ENCODE measurements around the gene SPIRE1.
"Not testable (repeated sequence)": the region's sequence is repeated elsewhere in the genome, so short reads cannot be mapped to it uniquely, and the experiment has no call there.

Gene SPIRE1

GRCh38 chr18:12580630-12581342, 77.1 kb downstream of the SPIRE1 start:
- Histone ChIP-seq H3K4me1 (ENCODE audit: insufficient read depth, low read length) (no peaks in the 10 kb centered on the region), H3K27me3 (ENCODE audit: insufficient read depth, low read length) (no peaks in the 10 kb centered on the region), H2AFZ (ENCODE audit: low read depth, low read length) (no peak overlapping the region), H3K9me3 (ENCODE audit: low read length) (no peaks in the 10 kb centered on the region), H3K36me3 (ENCODE audit: insufficient read depth, low read length) (no peaks in the 10 kb centered on the region), H3K4me3 (ENCODE audit: low read length) (no peak overlapping the region)

GRCh38 chr18:12579775-12580174, 78.1 kb downstream of the SPIRE1 start:
- H2AFZ ChIP-seq (ENCODE audit: low read depth, low read length), result no peak overlapping the region
- no peaks in the 10 kb centered on the region for H3K27me3 ChIP-seq (ENCODE audit: insufficient read depth, low read length)
- no peaks in the 10 kb centered on the region for H3K9me3 ChIP-seq (ENCODE audit: low read length)
- no peaks in the 10 kb centered on the region for H3K36me3 ChIP-seq (ENCODE audit: insufficient read depth, low read length)
- no peaks in the 10 kb centered on the region for H3K4me1 ChIP-seq (ENCODE audit: insufficient read depth, low read length)
- no peak overlapping the region for H3K4me3 ChIP-seq (ENCODE audit: low read length)

- H3K4me3 ChIP-seq (ENCODE audit: low read length), result no peak overlapping the region
Observed at GRCh38 chr18:12577848-12578247, 80.1 kb downstream of the SPIRE1 start.

DNA sequence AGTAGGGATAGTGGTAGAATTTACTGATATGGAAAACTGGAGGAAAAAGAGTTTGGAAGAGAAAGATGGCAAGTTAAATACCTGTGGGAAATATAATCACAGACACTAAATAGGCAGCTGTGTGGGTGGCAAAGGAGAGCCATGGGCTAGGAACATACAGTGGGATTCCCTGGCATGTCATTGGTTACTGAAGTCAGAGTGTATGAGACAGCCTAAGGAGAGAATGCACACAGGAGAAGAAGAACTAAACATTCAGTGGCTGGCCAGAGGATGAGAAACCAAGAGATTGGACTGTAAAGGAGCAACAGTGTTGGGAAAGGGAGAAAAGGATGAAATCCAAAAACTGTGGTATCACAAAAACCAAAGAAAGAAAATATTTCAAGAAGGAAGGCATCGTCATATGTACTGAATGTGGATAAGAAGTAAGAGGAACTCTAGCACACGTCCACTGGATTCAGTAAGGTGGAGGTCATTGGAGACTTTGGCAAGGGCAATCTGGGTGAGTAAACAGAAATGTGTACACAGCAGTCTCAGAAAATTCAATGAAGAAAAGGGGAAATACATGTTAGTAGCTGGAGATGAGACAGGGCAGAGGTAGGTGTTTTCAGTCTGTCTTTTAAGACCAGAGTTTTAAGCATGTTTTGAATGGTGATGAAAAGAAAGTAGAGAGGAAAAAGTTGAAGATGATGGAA, 83.3 kb downstream of the SPIRE1 start:
- Histone ChIP-seq H3K27me3 (ENCODE audit: insufficient read depth, low read length) (no peaks in the 10 kb centered on the region), H3K4me3 (ENCODE audit: low read length) (no peak overlapping the region), H3K36me3 (ENCODE audit: insufficient read depth, low read length) (no peaks in the 10 kb centered on the region), H3K4me1 (ENCODE audit: insufficient read depth, low read length) (no peaks in the 10 kb centered on the region), H3K9me3 (ENCODE audit: low read length) (no peaks in the 10 kb centered on the region), H2AFZ (ENCODE audit: low read depth, low read length) (no peak overlapping the region)

More at GRCh38 chr18:12577848-12578247, 80.1 kb downstream of the SPIRE1 start:
- Histone ChIP-seq H3K9me3 (ENCODE audit: low read length) (no peaks in the 10 kb centered on the region), H3K36me3 (ENCODE audit: insufficient read depth, low read length) (no peaks in the 10 kb centered on the region), H2AFZ (ENCODE audit: low read depth, low read length) (no peak overlapping the region), H3K27me3 (ENCODE audit: insufficient read depth, low read length) (no peaks in the 10 kb centered on the region), H3K4me1 (ENCODE audit: insufficient read depth, low read length) (no peaks in the 10 kb centered on the region)

DNA sequence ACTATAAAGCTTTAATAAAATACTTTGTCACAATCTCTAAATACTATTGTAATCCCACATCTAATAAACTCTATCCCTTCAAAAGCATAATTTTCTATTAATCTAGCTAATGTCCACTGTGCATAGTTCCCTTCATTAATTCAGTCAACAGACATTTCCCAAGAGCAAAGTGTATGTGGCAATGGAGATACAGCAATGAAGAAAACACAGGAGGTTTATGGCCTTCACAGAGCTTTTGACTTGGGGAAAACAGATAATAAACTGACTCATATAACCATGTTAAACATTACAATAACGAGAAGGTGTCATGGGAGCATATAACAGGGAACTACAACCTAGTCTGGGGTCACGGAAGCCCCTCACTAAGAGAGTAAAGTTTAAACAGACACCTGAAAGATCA, 86.3 kb downstream of the SPIRE1 start:
- H3K9me3 ChIP-seq (ENCODE audit: low read length), result peaks cover 4% of the 10 kb centered on the region
- H2AFZ ChIP-seq (ENCODE audit: low read depth, low read length), result no peak overlapping the region
- no peaks in the 10 kb centered on the region for H3K4me1 ChIP-seq (ENCODE audit: insufficient read depth, low read length)
- H3K4me3 ChIP-seq (ENCODE audit: low read length), result no peak overlapping the region
- H3K36me3 ChIP-seq (ENCODE audit: insufficient read depth, low read length), result no peaks in the 10 kb centered on the region
- no peaks in the 10 kb centered on the region for H3K27me3 ChIP-seq (ENCODE audit: insufficient read depth, low read length)

DNA sequence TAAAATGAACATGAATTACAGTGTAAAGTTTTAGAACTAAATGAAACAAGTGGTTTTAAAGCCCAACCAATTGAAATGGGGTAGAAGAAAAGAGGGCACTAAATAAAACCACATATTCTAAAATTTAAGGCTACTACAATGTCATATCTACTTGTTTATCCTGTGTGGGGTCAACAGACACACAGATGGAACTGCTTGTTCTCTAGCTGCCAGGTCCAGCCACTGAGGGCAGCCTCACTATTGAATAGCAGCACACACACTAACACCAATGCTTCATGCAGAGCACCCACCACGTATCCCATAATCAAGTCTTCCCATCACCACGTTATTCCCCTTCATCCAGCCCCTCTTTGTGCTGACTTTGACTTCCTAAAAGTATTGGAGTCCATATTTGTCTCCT, 88.1 kb downstream of the SPIRE1 start:
- H3K9me3 ChIP-seq (ENCODE audit: low read length), result peaks cover 4% of the 10 kb centered on the region

DNA sequence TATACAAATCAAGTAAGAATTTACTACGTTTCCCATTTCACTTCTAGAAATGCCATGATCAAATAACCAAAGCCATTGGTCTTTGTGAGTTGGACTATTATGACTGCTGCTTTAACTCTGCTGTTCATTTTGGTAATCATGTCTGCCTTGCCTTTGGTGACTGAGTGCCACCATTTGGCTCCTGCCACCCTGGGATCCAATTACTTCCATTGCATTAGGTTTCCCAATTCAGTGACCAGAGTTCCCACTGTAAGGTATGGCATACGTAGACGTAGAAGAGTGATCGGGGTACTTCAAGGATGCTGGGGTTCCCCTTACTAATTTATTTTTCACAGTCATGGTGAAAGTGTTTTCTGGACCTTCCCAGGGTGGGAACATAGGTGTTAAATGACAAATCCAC, 90.1 kb downstream of the SPIRE1 start:
- no peak overlapping the region for H2AFZ ChIP-seq (ENCODE audit: low read depth, low read length)
- no peaks in the 10 kb centered on the region for H3K4me1 ChIP-seq (ENCODE audit: insufficient read depth, low read length)
- H3K4me3 ChIP-seq (ENCODE audit: low read length), result no peak overlapping the region
- no peaks in the 10 kb centered on the region for H3K27me3 ChIP-seq (ENCODE audit: insufficient read depth, low read length)
- no peaks in the 10 kb centered on the region for H3K36me3 ChIP-seq (ENCODE audit: insufficient read depth, low read length)
- H3K9me3 ChIP-seq (ENCODE audit: low read length), result peaks cover 6% of the 10 kb centered on the region

More for the DNA sequence above, 88.1 kb downstream of the SPIRE1 start:
- H3K4me3 ChIP-seq (ENCODE audit: low read length), result no peak overlapping the region
- no peak overlapping the region for H2AFZ ChIP-seq (ENCODE audit: low read depth, low read length)
- H3K4me1 ChIP-seq (ENCODE audit: insufficient read depth, low read length), result no peaks in the 10 kb centered on the region
- H3K27me3 ChIP-seq (ENCODE audit: insufficient read depth, low read length), result no peaks in the 10 kb centered on the region
- H3K36me3 ChIP-seq (ENCODE audit: insufficient read depth, low read length), result no peaks in the 10 kb centered on the region

GRCh38 chr18:12564861-12565260, 93.0 kb downstream of the SPIRE1 start:
- no peak overlapping the region for H3K4me3 ChIP-seq (ENCODE audit: low read length)
- no peaks in the 10 kb centered on the region for H3K36me3 ChIP-seq (ENCODE audit: insufficient read depth, low read length)
- H3K9me3 ChIP-seq (ENCODE audit: low read length), result peaks cover 9% of the 10 kb centered on the region
- H3K27me3 ChIP-seq (ENCODE audit: insufficient read depth, low read length), result no peaks in the 10 kb centered on the region
- H2AFZ ChIP-seq (ENCODE audit: low read depth, low read length), result no peak overlapping the region
- H3K4me1 ChIP-seq (ENCODE audit: insufficient read depth, low read length), result no peaks in the 10 kb centered on the region

DNA sequence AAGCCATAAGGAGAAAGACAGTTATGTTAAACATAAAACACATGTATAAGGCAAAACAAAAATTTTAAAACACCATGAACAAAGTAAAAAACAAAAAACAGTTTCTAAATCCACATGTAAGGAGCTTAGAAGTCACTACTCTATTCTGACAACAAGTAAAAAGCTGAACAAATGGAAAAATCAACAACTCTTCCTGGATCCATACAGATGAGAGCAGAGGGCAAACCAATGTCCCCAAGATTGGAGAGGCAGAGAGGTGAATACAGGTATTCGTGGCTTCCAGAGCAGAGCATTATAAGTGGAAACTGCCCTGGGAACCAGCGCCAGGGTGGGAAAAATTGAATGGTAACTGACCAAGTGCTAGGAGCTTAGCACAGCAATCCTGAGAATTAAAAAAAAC, 93.5 kb downstream of the SPIRE1 start:
- Histone ChIP-seq H3K36me3 (ENCODE audit: insufficient read depth, low read length) (no peaks in the 10 kb centered on the region), H3K4me3 (ENCODE audit: low read length) (no peak overlapping the region), H2AFZ (ENCODE audit: low read depth, low read length) (no peak overlapping the region), H3K27me3 (ENCODE audit: insufficient read depth, low read length) (no peaks in the 10 kb centered on the region), H3K9me3 (ENCODE audit: low read length) (peaks cover 11% of the 10 kb centered on the region), H3K4me1 (ENCODE audit: insufficient read depth, low read length) (no peaks in the 10 kb centered on the region)

DNA sequence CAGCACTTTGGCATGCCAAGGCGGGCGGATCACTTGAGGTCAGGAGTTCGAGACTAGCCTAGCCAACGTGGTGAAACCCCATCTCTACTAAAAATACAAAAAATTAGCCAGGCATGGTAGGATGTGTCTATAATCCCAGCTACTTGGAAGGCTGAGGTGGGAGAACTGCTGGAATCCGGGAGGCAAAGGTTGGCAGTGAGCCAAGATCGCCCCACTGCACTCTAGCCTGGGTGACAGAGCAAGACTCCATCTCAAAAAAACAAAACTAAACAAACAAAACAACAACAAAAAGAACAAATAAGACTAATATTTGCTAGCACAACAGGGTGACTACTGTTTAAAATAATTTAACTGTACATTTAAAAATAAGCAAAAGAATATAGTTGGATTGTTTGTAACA, 97.3 kb downstream of the SPIRE1 start:
- not testable (repeated sequence) for H3K4me1 ChIP-seq (ENCODE audit: insufficient read depth, low read length); H2AFZ ChIP-seq (ENCODE audit: low read depth, low read length); H3K36me3 ChIP-seq (ENCODE audit: insufficient read depth, low read length); H3K27me3 ChIP-seq (ENCODE audit: insufficient read depth, low read length); H3K4me3 ChIP-seq (ENCODE audit: low read length)
- peaks cover 15% of the 10 kb centered on the region for H3K9me3 ChIP-seq (ENCODE audit: low read length)

- Histone ChIP-seq H2AFZ (ENCODE audit: low read depth, low read length) (no peak overlapping the region), H3K4me1 (ENCODE audit: insufficient read depth, low read length) (no peaks in the 10 kb centered on the region), H3K9me3 (ENCODE audit: low read length) (peaks cover 14% of the 10 kb centered on the region), H3K36me3 (ENCODE audit: insufficient read depth, low read length) (no peaks in the 10 kb centered on the region), H3K27me3 (ENCODE audit: insufficient read depth, low read length) (no peaks in the 10 kb centered on the region), H3K4me3 (ENCODE audit: low read length) (no peak overlapping the region)
Observed at GRCh38 chr18:12559319-12559718, 98.6 kb downstream of the SPIRE1 start.

DNA sequence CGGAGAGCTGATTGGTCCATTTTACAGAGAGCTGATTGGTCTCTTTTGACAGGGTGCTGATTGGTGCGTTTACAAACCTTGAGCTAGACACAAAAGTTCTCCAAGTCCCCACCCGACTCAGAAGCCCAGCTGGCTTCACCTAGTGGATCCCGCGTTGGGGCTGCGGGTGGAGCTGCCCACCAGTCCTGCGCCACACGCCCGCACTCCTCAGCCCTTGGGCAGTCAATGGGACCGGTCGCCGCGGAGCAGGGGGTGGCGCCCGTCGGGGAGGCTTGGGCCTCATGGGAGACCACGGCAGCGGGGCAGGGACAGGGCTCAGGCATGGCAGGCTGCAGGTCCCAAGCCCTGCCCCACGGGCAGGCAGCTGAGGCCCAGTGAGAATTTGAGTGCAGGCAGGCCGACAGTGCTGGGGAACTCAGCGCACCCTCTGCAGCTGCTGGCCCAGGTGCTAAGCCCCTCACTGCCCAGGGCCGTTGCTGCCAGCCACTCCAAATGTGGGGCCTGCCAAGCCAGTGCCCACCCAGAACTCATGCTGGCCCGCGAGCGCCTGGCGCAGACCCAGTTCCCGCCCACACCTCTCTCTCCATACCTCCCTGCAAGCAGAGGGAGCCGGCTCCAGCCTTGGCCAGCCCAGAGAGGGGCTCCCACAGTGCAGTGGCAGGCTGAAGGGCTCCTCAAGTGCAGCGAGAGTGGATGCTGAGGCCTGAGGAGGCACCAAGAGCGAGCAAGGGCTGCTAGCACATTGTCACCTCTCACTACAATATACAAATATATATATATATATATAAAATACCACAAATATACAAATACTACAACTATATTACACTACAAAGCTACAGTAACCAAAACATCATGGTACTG, 100.7 kb downstream of the SPIRE1 start:
- no peaks in the 10 kb centered on the region for H3K4me1 ChIP-seq (ENCODE audit: insufficient read depth, low read length)
- no peak overlapping the region for H3K4me3 ChIP-seq (ENCODE audit: low read length)
- H3K27me3 ChIP-seq (ENCODE audit: insufficient read depth, low read length), result no peaks in the 10 kb centered on the region
- H3K9me3 ChIP-seq (ENCODE audit: low read length), result peaks cover 14% of the 10 kb centered on the region
- no peaks in the 10 kb centered on the region for H3K36me3 ChIP-seq (ENCODE audit: insufficient read depth, low read length)
- H2AFZ ChIP-seq (ENCODE audit: low read depth, low read length), result no peak overlapping the region

GRCh38 chr18:12554796-12555388, 103.0 kb downstream of the SPIRE1 start:
- Histone ChIP-seq H3K27me3 (ENCODE audit: insufficient read depth, low read length) (no peaks in the 10 kb centered on the region), H3K9me3 (ENCODE audit: low read length) (peaks cover 15% of the 10 kb centered on the region), H3K36me3 (ENCODE audit: insufficient read depth, low read length) (no peaks in the 10 kb centered on the region), H3K4me1 (ENCODE audit: insufficient read depth, low read length) (no peaks in the 10 kb centered on the region), H3K4me3 (ENCODE audit: low read length) (no peak overlapping the region), H2AFZ (ENCODE audit: low read depth, low read length) (no peak overlapping the region)
